SK-N-SH treated with all-trans-retinoic acid at 6 μM for 48 hours (cell line): ENCODE data around the gene WNT1.

ENCODE experiments used
- CSRNP3 ChIP-seq: fragments of 250-450 bp; sonication (Bioruptor Pico); IDR thresholded peaks from 2 replicates; pipeline ENCODE4 v1.5.1; 2021; ENCODE audit warnings: mild to moderate bottlenecking, moderate library complexity
- PATZ1 ChIP-seq: fragments of 250-450 bp; sonication (Bioruptor Pico); IDR thresholded peaks from 2 replicates; pipeline ENCODE4 v1.8.0; 2020; ENCODE audit warnings: mild to moderate bottlenecking, moderate library complexity, borderline replicate concordance
- RARB ChIP-seq: fragments of 250-450 bp; sonication (Bioruptor Pico); IDR thresholded peaks from 2 replicates; pipeline ENCODE4 v1.8.0; 2021; ENCODE audit warnings: mild to moderate bottlenecking, moderate library complexity
- TCF4 ChIP-seq: fragments of 250-450 bp; sonication (Bioruptor Pico); IDR thresholded peaks from 2 replicates; pipeline ENCODE4 v1.8.0; 2021; ENCODE audit warnings: mild to moderate bottlenecking, moderate library complexity, borderline replicate concordance
- ZFP3 ChIP-seq: fragments of 250-450 bp; sonication (Bioruptor Pico); IDR thresholded peaks from 2 replicates; pipeline ENCODE4 v1.5.0; 2020; ENCODE audit warnings: mild to moderate bottlenecking, moderate library complexity
- ZFP30 ChIP-seq: fragments of 450-650 bp; formaldehyde crosslinking; IDR thresholded peaks from 2 replicates; pipeline ENCODE4 v1.5.0; 2022; ENCODE audit warnings: mild to moderate bottlenecking, moderate library complexity

- TF ChIP-seq ZFP3 (CRISPR knock-in tag) (no peak), CSRNP3 (CRISPR knock-in tag) (no peak), ZFP30 (CRISPR knock-in tag) (no peak), RARB (CRISPR knock-in tag) (no peak), PATZ1 (no peak), TCF4 (CRISPR knock-in tag) (no peak)
Measured at GRCh38 chr12:48961801-48962200, 16.3 kb upstream of the WNT1 start.
